GM12865 (cell line): ENCODE data around the gene MTRF1.

Source experiments
- DNase-seq: peaks from one replicate; pipeline ENCODE4 v3.0.0; 2010; ENCODE audit warnings: low read depth
- H3K4me3 ChIP-seq: 2 replicates; pipeline ENCODE4 v1.5.1; 2011; ENCODE audit warnings: mild to moderate bottlenecking, low read depth, low read length, control low read depth
- CTCF ChIP-seq: IDR thresholded peaks from 2 replicates; pipeline ENCODE4 v1.5.1; 2011; ENCODE audit warnings: low read length, control low read depth, low read depth, inconsistent platforms; ENCODE audit not compliant: insufficient read depth; ENCODE audit errors: missing control alignments

Gene MTRF1

GRCh38 chr13:41276824-41277223 is 13.4 kb upstream of the MTRF1 start:
- no peak for TF ChIP-seq CTCF
- no peak for DNase-seq
- no peak overlapping the region for H3K4me3 ChIP-seq

GRCh38 chr13:41274881-41275280 is 11.5 kb upstream of the MTRF1 start:
- DNase-seq, result no peak
- H3K4me3 ChIP-seq, result no peak overlapping the region
- TF ChIP-seq CTCF, result no peak

- H3K4me3 ChIP-seq, result no peak overlapping the region
- DNase-seq, result no peak
- no peak for TF ChIP-seq CTCF
Measured at GRCh38 chr13:41273831-41274441, 10.6 kb upstream of the MTRF1 start.

GRCh38 chr13:41271456-41272285 is 8.3 kb upstream of the MTRF1 start:
- peak; percentile 54 for DNase-seq
- no peak overlapping the region for H3K4me3 ChIP-seq
- TF ChIP-seq CTCF, result no peak

GRCh38 chr13:41268764-41269163 is 5.4 kb upstream of the MTRF1 start:
- peak; percentile 30 for DNase-seq
- no peak overlapping the region for H3K4me3 ChIP-seq
- TF ChIP-seq CTCF, result no peak

GRCh38 chr13:41267106-41267505 is 3.7 kb upstream of the MTRF1 start:
- H3K4me3 ChIP-seq, result no peak overlapping the region
- no peak for DNase-seq
- no peak for TF ChIP-seq CTCF
